Measurements from ENCODE around the gene ATP6V0E1.

Gene ATP6V0E1

DNA sequence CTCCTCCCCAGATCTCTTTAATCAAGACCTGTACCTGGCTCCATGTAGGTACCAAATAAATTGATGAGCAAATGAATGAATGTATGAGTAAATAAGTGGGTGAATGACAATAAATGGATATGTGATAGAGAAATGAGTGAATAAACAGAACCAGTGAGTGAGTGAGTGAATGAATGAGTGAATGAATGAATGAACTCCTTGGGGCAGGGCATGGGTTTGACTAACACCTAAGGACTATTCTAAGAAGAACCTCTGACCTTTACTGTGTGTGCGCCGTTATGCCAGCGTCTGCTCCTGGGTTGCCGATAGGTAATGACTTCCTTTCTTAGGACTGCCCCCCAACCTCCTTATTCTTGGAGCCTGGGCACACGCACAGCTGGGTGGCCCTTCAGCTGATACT lies 26.1 kb upstream of the ATP6V0E1 start:
- no peak for DNase-seq

DNA sequence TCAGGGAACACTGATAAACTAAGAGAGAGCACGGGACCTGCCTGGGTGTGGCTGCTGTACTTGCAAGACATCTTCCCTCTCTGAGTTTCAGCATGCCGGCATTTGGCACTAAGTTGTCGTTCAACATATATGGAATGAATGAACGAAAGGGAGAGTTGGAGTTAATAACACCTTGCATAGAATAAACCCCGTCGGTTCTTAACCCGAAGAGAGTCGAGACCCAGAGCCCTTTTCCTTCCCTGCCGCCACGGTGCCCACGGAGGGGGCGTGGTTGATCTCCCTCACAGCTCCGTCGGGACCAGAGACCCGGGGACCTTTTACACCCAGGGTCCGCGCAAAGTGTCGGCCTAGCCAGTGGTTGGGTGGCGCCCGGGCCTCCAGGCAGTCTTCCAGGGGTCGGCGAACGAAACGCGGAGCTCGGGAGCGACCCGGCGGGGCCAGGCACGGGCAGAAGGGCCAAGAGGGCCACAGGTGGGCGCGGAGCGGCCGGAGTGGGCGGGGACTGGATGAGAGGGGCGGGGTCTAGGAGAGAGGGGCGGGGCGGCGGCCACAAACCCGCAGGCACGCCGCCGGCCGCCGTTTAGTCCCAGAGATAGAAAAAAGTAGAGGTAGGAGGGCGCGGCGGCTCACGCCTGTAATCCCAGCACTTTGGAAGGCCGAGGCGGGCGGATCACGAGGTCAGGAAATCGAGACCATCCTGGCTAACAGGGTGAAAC lies 25.1 kb upstream of the ATP6V0E1 start:
- peak; percentile 39 to 65 (median 56) for DNase-seq

DNA sequence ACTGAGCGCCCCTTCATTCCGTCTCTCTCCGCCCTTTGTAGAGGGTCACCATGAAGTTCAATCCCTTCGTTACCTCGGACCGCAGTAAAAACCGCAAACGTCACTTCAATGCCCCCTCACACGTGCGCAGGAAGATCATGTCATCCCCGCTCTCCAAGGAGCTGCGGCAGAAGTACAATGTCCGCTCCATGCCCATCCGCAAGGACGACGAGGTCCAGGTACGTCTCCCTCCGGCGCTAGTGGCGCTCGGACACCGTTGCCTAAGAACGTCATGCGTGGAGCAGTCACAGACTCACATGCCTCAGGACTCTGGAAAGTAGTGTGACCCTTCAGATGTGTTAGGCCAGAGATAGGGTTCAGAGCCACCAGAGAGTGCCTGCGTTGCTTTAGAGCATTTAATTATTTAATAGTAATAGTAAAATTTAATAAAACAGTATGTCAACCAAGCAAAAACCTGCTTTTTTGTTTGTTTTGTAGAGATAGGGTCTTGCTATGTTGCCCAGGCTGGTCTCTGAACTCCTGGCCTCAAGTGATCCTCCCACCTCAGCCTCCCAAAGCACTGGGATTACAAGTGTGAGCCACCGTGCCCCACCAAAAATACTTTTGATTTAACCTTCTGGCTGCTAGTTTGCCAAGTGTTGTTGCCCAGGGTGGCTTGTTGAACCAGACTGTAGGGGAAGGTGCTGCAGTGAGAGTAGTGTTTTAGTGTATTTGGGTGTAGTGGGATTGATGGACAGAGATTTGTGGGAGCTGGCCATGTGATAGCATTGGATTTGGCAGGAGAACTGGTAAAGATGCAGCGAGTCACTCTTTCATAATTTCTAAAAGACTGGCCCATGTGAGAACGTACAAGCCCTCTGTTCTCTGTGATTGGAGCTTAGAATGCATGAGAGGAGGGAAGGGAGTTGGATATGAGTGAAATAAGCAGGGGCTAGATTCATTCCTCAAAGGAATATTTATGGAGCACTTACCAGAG lies 23.5 kb upstream of the ATP6V0E1 start:
- DNase-seq, result no peak

DNA sequence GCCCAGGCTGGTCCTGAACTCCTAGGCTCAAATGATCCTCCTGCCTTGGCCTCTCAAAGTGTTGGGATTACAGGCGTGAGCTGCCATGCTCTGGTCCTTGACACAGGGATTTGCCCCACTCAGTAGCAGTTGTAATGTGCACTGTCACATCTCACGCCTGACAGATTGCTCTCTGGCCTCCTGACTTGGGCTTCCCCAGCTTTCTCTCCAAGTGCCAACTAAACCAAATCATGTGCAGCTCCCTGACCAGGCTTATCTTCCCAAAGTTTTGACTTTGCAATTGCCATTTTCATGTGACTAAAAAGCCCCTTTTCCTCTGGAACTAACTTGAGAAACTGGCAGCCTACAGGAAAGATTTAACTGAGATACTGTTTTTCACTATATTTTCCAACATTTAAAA lies 13.7 kb upstream of the ATP6V0E1 start:
- DNase-seq, result no peak

DNA sequence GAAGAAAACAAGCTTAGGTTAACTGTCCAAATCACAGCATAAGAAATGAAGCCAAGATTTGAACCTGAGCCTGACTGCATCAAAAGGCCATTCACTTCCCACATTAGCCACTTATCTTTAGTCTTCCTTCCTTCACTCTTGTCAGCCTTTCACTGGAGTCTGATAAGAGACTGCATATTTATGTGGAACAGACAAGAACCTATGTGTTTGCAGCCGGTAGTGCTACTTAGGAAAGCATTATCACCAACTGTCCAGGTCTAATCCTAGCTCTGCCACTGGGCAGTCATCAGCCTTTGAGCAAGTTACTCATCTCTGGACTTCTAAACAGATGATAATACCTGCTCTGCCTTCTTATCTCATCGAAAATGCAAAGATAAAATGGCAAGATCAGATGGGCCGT lies 12.1 kb upstream of the ATP6V0E1 start:
- no peak for DNase-seq

DNA sequence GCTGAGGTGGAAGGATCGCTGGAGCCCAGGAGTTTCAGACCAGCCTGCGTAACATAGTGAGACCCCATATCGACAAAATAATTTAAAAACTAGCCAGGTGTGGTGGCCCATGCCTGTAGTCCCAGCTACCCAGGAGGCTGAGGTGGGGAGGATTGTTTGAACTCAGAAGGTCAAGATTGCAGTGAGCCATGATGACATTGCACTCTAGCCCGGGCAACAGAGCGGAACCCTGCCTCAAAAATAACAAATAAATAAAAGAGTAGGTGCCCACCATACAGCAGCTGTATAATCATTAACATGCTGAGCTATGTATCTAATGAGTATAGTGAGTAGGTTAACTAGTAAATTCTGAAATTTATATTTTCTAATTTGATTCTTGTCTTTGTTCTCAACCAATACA lies 11.0 kb upstream of the ATP6V0E1 start:
- no peak for DNase-seq

DNA sequence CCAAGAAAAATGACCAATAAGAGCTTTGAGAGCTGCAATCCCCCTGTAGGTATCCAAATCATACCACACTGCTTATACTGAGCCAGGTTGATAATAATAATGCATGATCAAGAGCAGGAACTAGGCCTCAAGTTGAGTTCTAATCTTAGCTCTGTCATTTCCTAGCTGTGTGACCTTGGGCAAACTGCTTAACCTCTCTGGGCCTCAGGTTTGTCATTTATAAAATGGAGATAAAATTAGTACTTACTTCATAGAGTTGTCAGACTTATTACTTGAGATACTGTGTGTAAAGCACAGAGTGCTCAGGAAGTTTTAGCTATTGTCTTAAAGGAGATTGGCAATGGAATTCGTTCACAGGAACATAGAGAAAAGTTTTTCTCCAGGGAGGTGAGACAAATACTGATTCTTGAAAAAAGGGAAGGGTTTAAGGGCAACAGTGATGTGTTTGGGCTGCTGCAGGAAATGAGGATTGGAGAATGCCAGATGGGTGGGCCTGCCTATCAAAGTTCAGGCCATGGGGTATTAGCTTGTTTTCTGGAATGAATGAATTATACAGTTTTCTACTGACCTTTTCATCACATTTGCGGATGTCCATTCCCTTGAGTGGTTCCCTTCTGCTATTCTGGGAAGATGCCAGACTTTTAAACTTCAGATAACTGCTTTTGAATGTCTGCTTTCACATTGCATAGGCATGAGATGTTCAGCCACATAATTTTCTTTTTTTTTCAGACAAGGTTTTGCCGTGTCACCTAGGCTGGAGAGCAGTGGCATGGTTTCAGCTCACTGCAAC lies 10.2 kb upstream of the ATP6V0E1 start:
- DNase-seq, result no peak

DNA sequence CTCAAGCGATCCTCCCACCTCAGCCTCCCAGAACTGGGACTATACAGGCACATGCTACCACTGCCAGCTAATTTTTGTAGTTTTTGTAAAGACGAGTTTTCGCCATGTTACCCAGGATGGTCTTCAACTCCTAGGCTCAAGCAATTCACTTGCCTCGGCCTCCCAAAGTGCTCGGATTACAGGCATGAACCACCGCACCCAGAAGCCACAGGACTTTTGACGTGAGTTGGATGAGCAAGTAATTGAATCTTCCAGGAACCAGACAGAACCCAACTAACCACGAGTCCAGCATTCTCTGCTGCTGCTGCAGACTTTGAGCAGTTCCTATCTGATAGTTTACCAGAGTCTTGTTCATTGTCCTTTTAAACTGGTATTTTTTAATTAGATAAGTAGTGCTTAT lies 9.6 kb upstream of the ATP6V0E1 start:
- no peak for DNase-seq

DNA sequence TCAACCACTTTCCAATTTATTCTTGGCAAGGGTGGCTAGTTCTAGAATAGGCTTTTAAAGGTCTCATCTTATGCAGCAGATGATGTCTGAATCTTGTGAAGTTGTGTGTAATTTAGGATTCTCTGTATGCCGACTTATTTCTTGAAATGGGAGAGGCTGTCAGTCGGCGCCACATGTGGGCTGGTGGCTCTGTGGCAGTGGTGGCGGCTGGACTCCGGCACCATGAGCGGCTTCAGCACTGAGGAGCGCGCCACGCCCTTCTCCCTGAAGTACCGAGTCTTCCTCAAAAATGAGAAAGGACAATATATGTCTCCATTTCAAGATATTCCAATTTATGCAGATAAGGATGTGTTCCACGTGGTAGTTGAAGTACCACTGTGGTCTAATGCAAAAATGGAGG lies 8.3 kb upstream of the ATP6V0E1 start:
- DNase-seq, result no peak

DNA sequence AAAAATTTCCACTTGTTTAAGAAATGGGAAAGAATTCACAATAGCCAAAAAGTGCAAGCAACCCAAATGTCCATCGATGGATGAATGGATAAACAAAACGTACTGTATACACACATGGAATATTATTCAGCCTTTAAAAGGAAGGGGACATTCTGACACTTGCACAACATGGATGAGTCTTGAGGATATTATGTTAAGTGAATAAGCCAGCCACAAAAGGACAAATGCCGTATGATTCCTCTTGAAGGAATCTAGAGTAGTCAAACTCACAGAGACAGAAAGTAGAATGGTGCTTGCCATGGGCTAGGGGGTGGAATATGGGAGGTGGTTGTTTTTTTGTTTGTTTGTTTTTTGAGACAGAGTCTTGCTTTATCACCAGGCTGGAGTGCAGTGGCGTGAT lies 3.8 kb upstream of the ATP6V0E1 start:
- no peak for DNase-seq

DNA sequence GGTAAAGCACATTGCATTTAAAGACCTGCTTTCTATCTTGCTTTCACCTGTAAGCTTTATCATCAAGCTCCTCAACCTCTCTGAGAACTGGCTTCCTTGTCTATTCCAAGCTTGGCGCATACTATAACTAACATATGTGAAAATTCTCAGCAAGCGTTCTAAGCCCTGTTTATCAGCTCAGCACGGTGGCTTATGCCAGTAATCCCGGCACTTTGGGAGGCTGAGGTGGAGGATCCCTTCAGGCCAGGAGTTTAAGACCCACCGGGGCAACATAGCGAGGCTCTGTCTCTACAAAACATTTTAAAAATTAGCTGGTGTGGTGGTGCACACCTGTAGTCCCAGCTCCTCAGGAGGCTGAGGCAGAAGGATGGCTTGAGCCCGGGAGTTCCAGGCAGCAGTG lies 1.6 kb upstream of the ATP6V0E1 start:
- no peak for DNase-seq

DNA sequence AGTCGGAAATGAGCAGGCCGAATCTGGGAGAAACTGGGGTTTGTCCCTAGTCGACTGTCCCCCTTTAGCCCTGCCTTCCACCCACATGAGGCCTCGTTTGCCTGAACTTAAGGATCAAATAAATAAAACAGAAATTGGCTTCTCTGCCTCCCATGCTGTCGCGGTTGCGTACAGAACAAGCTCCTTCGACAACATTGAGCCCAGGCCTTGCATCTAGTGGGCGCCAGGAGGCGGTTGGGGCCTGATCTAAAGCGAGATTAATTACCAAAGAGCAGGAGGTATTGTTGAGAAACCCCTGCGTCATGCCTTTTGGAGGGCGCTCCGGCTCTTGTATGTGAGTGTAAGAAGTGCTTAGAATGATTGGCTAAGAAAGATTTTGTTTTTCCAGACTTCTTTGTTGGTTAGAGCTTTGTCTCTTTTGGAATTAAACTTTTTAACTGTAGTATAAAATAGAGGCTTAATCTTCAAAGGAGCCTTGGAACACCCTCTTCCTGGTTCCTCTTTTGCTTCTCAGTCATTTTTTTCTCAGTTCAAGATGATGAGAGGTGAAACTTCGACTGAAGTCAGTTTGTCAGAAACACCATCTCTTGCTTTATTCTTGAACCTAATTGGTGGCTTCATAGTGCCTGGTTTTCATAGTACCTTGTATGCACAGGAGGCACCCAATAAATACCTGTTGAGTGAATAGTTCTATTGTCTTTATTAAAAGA lies 828 bp downstream of the ATP6V0E1 start:
- DNase-seq, result peak; percentile 38 to 80 (median 65)

DNA sequence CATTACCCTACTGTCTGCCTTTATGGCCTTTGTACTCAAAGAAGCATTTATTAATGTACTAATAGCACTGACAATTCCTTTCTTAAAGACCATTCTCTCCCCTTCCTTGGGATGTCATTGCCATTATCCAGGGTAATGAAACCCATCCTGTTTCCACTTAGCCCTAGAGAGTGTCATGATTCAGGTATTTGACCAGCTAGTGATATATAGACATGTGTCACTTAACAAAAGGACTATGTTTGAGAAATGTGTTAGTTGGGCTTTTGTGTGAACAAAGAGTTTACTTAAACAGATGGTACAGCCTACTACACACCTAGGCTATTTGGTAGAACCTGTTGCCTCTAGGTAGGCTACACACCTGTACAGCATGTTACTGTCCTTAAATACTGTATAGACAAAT lies 2.0 kb downstream of the ATP6V0E1 start:
- no peak for DNase-seq

DNA sequence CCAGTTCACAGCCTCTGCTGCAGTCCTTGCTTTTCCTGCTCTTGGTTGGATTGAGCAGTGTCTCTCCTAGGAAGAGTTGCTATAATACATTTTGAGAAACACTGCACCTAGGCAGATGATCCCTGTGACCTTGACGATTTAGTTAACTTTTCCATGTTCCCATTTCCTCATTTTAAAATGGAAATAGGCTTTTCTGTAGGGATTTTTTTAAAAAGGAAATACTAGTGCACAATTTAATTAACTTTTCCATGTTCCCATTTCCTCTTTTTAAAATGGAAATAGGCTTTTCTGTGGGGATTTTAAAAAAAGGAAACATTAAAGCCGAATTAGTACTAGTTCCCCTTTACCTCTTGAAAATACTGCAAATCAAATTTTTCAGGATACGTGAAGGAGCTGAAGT lies 4.7 kb downstream of the ATP6V0E1 start:
- DNase-seq, result no peak

DNA sequence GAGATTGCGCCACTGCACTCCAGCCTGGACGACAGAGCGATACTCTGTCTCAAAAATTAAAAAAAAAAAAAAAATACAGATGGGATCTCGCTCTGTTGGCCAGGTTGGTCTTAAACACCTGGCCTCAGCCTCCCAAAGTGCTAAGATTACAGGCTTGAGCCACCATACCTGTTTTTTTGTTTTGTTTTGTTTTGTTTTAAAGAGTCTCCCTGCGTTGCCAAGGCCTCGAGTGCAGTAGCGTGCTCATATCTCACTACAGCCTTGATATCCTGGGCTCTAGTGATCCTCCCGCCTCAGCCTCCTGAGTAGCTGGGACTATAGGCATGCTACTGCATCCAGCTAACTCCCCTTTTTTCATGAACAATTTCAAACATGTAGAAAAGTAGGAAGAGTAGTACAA lies 7.2 kb downstream of the ATP6V0E1 start:
- no peak for DNase-seq

DNA sequence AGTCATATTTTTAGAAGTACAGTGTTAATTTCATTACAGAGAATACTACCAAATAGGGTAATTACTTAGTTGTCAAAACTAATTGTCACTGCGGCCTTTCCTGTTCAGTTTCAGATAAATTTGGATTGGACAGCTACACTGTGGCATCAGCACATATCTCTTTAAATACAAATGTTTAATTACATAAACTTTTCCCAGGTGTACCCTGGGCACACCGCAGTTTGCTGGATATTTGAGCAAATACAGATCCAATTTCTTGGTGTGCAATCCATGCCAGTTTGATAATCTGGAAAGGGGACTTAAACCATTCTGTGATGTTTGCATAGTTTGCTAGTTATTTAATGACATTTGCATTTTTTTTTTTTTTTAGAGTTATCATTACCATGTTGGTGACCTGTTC lies 10.8 kb downstream of the ATP6V0E1 start:
- DNase-seq, result no peak

DNA sequence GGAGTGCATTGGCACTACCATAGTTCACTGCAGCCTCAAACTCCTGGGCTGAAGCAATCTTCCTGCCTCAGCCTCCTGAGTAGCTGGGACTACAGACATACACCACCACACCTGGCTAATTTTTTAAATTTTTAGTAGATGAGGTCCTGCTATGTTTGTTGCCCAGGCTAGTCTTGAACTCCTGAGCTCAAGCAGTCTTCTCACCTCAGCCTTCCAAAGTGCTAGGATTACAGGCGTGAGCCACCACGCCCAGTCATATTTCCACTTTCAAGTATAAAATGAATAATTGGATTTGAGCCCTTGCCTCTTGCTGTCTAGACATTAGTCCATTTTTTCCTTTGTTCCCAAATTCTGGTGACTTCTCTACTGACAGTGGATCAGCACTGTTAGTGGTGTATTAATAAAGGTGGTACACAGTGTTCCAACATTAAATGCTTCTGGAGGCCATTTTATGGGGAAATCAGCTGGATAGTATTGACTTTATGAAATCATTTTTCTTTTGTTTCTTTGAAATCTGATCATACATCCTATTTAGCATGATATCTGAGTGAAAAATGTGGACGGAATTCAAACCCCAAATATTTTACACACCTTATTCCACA lies 15.9 kb downstream of the ATP6V0E1 start:
- no peak for DNase-seq

DNA sequence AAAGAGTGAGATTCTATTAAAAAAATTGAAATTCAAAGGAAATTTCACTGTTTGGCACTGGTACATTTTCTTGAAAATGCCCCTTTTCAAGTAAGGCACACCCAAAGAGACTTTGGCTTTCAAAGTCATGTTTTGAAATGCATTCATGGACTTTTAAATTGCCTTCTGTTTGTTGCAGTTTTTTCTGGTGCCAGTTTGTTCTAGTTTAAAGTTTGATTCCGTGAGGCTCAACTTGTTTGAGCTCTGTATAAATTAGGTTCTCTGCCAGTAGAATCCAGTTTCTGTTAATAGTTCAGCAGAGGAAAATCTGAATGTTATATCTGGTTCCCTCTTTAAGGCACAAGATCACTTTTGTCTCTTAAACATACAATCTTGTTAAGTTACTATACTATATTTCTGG lies 16.4 kb downstream of the ATP6V0E1 start:
- no peak for DNase-seq

DNA sequence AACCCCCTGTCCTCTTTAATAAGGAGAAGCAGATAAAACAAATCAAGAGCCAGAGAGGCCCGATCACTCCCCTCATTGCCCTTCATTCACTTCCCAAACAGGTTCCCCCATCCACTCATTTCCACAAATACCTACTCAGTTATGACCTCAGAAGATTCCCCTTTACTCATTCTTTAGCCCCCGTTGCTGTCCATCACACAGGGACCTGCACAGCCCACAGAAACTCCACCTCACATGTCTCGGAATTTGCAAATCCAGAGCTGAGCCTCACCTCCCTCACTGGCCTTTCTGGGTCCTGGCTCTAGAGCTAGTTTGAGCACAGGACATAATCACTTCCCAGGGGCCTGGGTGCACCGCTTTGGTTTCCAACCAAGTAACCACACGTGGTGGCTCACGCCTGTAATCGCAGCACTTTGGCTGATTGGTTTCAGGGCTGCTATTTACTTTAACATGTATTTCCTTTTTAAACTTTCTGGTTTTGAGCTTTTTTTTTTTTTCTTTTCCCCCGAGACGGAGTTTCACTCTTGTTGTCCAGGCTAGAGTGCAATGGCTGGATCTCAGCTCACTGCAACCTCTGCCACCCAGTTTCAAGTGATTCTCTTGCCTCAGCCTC lies 17.8 kb downstream of the ATP6V0E1 start:
- DNase-seq, result peak in 1 of 5 donors; percentile 6

DNA sequence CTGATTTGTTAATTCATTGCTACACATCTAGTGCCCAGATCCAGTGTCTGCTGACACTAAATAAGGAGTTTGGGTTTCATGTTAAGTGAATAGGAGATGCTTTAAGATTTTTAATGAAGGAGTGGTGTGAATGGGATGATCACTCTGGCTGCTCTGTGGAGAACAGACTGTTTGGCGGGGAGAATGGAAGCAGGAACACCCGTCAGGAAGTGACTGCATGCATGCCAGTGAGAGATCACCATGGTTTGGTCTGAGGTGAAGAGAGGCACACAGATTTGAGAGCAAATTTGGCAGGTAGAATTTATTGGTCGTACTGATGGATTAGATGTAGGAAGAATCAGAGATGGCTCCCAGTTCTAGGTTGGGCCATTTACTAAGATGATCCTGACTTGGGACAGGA lies 19.8 kb downstream of the ATP6V0E1 start:
- no peak for DNase-seq

DNA sequence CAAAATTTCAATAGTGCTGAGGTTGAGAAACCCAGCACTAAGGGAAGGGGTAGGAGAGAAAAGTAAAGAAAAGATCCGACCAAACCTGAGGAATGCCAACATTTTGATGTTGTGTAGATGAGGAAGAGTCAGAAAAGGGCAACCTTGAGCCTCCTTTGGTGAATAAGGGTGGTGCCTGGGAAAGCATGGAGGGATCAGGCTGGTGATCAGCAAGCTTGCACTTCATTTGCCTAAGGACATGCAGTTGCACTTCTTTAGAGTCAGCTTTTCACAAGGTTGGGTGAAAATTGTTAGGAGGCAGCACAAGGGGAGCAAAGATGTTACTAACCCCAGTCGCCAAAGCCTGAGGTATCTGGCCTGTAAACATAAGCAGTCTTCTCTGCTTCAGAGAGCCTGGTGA lies 20.4 kb downstream of the ATP6V0E1 start:
- DNase-seq, result no peak

DNA sequence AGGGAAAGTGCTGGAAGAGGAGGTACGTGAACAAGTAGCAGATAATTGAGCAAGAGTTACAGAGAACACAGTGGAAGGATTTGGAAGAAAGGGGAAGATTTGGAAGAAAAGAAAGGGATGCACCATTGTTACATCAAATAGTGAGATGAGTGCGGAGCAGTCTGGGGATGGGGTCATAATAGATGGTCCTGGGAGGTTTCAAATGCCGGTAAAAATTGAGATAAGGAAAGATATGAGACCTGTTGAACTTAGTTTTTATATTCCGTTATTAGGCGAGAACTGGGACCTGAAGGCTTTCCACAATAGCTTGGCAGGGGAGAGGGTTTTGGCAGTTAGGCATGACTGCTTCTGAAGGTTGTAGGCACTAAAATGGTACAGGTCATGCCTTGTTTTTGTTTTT lies 20.9 kb downstream of the ATP6V0E1 start:
- no peak for DNase-seq
